Measurements from ENCODE around the gene FAM3C.

DNA sequence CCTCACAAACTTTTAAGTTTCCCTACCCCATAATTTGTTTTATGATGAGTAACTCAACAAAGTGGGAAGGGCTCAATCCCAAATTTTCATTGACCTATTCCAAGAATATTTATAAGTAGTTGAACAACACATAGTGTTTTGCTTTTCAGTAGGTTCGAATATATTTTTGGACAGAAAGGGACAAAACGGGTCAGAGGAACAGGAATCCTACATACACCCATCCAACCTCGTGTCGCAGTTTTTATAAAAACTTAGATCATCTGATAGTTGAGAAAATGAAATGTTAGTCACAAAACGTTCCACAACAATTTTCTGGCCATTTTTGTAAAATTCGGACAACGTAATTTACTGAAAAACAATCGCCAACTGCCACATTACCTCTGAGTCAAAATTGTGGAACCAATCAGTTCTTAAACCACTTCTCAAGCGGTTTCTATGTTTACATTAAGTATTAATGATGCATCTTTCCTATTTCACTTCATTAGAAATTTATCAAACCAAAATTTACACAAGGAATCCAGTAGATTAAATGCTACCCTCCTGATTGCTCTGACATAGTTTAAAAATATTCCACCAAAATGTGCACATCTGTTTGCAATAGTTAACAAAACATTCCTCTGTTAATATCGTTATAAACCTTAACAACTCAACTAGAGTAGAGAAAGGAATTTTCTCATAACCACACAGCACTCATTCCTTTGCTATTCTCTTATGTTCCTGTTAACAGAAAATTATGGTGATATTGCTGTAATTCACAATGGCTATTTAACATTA is 61.0 kb downstream of the FAM3C start:
- TF ChIP-seq POLR2AphosphoS5 (IDR thresholded peaks at IDR 0.05; ENCODE audit: low read depth, low read length) (no peak; the same call in 1 of the 2 replicates), SIN3A (IDR thresholded peaks at IDR 0.05; ENCODE audit: low read depth) (no peak), ZNF274 (IDR thresholded peaks at IDR 0.05; ENCODE audit: low read depth, low read length) (no peak), RAD21 (IDR thresholded peaks at IDR 0.05; ENCODE audit: low read depth) (no peak; the same call in 1 of the 2 replicates)
- TF ChIP-seq, protein P1, sequence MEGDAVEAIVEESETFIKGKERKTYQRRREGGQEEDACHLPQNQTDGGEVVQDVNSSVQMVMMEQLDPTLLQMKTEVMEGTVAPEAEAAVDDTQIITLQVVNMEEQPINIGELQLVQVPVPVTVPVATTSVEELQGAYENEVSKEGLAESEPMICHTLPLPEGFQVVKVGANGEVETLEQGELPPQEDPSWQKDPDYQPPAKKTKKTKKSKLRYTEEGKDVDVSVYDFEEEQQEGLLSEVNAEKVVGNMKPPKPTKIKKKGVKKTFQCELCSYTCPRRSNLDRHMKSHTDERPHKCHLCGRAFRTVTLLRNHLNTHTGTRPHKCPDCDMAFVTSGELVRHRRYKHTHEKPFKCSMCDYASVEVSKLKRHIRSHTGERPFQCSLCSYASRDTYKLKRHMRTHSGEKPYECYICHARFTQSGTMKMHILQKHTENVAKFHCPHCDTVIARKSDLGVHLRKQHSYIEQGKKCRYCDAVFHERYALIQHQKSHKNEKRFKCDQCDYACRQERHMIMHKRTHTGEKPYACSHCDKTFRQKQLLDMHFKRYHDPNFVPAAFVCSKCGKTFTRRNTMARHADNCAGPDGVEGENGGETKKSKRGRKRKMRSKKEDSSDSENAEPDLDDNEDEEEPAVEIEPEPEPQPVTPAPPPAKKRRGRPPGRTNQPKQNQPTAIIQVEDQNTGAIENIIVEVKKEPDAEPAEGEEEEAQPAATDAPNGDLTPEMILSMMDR (IDR thresholded peaks at IDR 0.05 in 2 of 3, conservative IDR thresholded peaks at IDR 0.05 in 1 of 3; ENCODE audit: borderline replicate concordance in 1 of 3, insufficient read depth in 1 of 3, low read depth in 2 of 3, low read length in 2 of 3) = no peak
